Airway epithelial cell (primary cell): ENCODE data around the gene TMEM50A. TPM values are rescaled to one million over a fixed set of nuclear protein-coding genes. Genes with fewer than 3 reads are reported as not detected.

Experiments
- total RNA-seq: library from RNA; depleted of rRNA; stranded (reverse); fragments of >200 nt; gene quantifications from 2 replicates; pipeline ENCODE4 v1.2.3, GENCODE V29; 2015

Gene TMEM50A
- 74.2 and 106 TPM in 2 replicates for total RNA-seq

GRCh38 chr1:25338188-25338981 lies at the start of gene TMEM50A:
TMEM50A (plus strand) TSS chr1:25338334; CDS start chr1:25340487, 2,153 bp downstream.

Other genes with a start within 250 kb of the TMEM50A start
- gene SYF2, start 105.8 kb upstream of the TMEM50A start, total RNA-seq = 27.4 and 29.1 TPM in 2 replicates
- 30.0 and 35.7 TPM in 2 replicates for gene RSRP1, start 90.9 kb upstream of the TMEM50A start, total RNA-seq
- not detected in 2 replicates for gene RHD, start 65.8 kb upstream of the TMEM50A start, total RNA-seq
- gene RHCE, start 82.5 kb downstream of the TMEM50A start, total RNA-seq = 0.14 and 0.21 TPM in 2 replicates
- gene MACO1, start 92.6 kb downstream of the TMEM50A start, total RNA-seq = 12.9 and 13.2 TPM in 2 replicates
- 33.9 and 34.5 TPM in 2 replicates for gene LDLRAP1, start 205.3 kb downstream of the TMEM50A start, total RNA-seq